ENCODE results near the gene KIRREL3.

KIRREL3 gene

GRCh38 chr11:126624506-126624905, 376.1 kb downstream of the KIRREL3 start:
- DNase-seq: no peak

DNA sequence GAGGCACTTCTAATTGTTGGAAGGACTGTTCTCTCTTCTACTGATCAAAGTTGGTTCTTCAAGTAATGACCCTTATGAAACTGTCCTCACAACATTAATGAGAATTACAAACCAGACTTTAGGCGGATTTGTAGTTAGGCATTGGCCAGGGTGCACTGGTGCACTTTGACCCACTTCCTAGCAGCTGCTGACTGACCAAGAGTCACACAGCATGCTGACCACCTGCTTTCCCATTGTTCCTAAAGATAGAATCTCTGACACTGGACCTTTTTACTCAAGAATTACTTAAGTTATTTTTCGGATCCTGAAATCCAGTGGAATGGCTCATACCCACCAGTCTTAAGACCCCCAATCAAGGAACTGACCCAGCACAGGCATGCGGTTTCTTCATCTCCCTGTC, 381.1 kb downstream of the KIRREL3 start:
- no peak for DNase-seq

- DNase-seq: no peak
Observed at GRCh38 chr11:126615845-126616244, 384.7 kb downstream of the KIRREL3 start.

- DNase-seq: no peak
Observed at GRCh38 chr11:126613272-126613671, 387.3 kb downstream of the KIRREL3 start.

GRCh38 chr11:126612671-126613070, 387.9 kb downstream of the KIRREL3 start:
- no peak for DNase-seq

GRCh38 chr11:126611438-126611837, 389.1 kb downstream of the KIRREL3 start:
- DNase-seq: no peak

GRCh38 chr11:126608658-126609057, 391.9 kb downstream of the KIRREL3 start:
- no peak for DNase-seq

GRCh38 chr11:126607776-126608541, 392.6 kb downstream of the KIRREL3 start:
- DNase-seq: no peak

- DNase-seq: no peak
Observed at GRCh38 chr11:126607374-126607773, 393.2 kb downstream of the KIRREL3 start.

GRCh38 chr11:126606484-126606883, 394.1 kb downstream of the KIRREL3 start:
- no peak for DNase-seq

DNA sequence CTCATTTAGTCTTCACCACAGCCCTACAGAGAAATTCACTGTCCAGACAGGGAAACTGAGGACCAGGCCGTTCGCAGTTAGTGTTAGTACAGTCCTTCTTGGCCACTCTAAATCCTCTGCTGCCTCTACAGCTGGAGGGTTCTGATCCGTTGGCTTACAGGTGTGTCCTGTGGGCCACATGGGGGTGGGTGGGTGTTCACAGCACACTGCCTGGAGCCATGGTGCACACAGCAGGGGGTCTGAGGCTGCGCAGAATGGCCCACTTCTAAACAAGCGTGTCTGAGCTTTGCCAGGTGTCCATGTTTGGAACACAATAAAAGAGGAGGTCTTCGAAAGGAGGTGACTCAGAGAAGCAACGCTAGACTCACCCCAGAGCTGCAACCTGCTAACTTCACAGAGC, 396.1 kb downstream of the KIRREL3 start:
- DNase-seq: no peak

DNA sequence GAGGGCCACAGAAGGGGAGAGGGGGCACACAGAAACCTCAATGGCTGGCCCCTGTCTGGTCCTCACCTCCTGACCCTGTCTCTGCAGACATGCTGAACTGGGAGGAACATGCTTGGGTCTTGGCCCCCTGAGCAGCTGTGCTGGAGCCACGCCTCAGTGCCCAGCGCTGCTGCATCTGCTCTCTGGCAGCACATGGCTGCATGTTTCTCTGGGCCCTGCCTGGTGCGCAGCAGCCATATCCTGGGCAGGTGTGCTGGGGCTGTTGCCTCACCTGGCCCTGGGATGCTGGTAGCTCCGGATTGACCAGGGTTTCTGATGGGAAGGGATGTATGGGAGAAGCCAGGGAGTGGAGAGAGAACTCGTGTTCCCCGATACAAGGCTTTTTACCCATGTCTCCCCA, 397.1 kb downstream of the KIRREL3 start:
- no peak for DNase-seq

GRCh38 chr11:126602993-126603392, 397.6 kb downstream of the KIRREL3 start:
- DNase-seq: no peak

DNA sequence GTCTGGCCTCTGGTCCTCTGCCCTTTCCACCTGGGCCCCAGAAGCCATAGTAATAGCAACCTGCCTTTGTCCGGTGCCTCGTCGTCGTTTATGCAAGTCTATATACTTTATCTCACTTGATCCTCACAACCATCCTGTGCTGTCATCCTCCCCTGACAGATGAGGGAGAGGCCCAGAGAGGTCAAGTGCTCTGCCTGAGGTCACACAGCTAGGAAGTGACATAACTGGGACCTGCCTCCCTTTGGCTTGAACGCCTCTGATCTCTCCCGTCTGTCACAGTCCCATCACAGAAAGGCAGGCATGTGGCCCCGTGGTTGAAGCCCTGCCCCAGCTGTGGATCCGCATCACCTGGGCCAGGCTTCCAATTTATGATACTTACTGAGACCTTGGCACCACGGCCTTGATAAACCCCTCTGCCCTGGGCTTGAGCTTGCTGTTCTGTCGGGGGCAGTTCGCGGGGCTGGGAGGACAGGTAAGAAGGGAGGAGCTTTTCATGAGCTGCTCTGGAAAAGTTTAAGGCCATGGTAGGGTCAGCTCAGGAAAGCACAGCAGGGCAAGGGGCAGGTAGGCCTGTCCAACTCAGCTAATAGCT, 398.1 kb downstream of the KIRREL3 start:
- DNase-seq: no peak

- no peak for DNase-seq
Observed at GRCh38 chr11:126601550-126602215, 398.9 kb downstream of the KIRREL3 start.

DNA sequence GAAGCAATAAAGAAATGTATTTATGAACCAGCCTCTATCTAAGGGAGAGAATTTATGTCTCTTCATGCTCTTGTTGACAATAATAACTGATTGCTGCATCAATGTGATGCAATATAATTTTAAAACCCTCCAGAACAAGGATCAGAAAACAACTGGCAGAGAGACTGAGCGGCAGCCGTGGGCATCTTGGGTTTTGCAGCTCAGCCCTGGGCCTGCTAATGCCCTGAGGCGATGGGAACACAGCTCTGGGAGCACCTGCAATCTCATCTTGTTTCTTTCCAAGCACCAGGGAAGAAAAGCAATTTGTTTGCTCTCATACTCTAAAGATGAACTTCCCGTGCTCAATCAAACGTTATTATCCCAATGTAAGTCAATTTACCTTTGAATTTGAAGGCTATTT, 399.4 kb downstream of the KIRREL3 start:
- no peak for DNase-seq

GRCh38 chr11:126599217-126599897, 401.2 kb downstream of the KIRREL3 start:
- no peak for DNase-seq

GRCh38 chr11:126598344-126599216, 402.0 kb downstream of the KIRREL3 start:
- DNase-seq: no peak

DNA sequence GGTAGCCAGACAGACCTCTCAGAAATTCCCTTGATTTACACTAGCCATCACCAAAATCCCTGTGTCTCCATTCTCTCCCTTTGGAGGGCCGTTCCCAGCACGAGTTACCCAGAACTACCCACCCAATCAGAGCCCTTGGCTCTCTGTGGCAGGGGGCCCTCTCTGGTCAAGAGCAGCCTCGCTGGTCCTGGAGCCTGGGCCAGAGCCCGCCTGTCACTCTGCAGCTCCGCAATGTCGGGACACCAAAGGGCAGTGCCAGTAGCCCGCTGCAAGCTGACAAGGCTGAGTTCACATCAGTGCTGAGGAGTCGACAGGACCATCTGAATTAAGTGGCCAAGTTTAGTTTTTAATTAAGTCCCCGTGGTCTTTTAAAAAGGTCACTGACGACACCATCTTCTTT, 403.5 kb downstream of the KIRREL3 start:
- no peak for DNase-seq

DNA sequence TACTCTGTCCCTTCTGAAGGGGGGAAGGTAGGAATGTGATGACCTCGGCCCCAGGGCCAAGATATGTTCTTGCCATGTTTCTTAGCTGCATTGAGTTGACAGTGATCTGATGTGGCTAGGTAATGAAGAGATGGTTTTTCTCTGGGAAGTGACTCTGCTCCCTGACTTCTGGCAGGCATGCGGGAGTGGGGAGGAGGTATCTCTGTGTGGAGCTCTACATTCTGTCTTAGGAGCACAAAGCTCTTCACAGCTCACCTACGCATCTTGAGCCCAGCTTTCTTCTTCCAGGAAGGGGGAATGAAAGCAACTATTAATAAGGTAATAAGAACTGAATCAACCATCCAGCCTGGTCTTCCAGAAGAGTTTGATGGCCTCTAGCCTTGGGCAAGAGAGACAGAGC, 404.1 kb downstream of the KIRREL3 start:
- no peak for DNase-seq

DNA sequence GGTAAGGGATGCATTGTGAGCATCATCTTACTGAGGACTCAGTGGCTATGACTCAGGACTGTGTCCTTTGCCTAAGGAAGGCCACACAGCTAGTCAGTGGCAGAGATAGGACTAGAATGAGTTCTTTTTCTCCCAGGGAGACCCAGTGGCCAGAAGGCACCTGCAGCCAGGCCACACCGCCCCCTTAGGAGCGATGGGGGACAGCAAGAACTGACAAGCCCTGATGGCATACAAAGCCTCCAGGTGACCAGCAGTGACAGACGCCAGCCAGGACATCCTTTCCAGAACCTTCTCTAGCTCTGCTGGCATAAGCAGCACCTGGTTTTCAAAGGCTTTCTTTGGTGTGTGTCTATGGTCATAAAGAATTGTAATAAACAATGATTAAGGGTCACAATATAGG, 405.0 kb downstream of the KIRREL3 start:
- DNase-seq: no peak

DNA sequence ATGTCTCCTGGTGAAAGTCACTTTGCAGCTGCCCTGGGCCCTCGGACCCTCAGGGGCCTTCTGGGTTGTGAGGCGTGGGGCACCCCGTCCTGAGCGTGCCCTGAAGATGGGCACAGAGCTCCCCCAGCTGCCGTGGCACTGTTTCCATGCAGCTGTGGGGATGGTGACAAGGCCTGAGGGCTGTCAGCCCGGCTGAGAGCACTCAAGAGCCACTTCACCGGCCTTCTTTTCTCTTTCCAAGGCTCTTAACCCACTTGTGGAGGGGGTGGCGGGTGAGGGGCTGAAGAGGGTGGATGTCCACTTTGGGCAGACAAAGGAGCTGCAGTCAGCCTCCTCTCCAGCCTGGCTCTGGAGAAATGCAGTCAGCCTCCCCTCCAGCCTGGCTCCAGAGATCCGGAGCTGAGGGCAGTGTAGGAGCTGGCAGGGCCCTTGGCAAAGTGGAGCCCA, 405.6 kb downstream of the KIRREL3 start:
- no peak for DNase-seq

Data from MV-4-11 (cell line).